Stimulated activated CD8-positive, alpha-beta memory T cell treated with anti-CD3 and anti-CD28 coated beads, Interleukin-15, amount 100 ng/mL, for 24 hours (primary cell): ENCODE measurements around the gene NCAM2.
"Not testable (repeated sequence)": the region's sequence is repeated elsewhere in the genome, so short reads cannot be mapped to it uniquely, and the experiment has no call there.

Source experiments
- DNase-seq: peaks from one replicate; pipeline ENCODE4 v3.0.0-alpha.2; 2020; ENCODE audit warnings: low read depth

NCAM2 gene

GRCh38 chr21:21103692-21104091 is 105.5 kb downstream of the NCAM2 start:
- DNase-seq, result no peak

- no peak for DNase-seq
These were observed 111.5 kb downstream of the NCAM2 start for GRCh38 chr21:21109736-21110135.

- DNase-seq, result no peak
These were observed 113.2 kb downstream of the NCAM2 start for GRCh38 chr21:21111309-21111920.

- DNase-seq, result no peak
These were observed 116.3 kb downstream of the NCAM2 start for GRCh38 chr21:21114461-21114860.

- no peak for DNase-seq
These were observed 120.9 kb downstream of the NCAM2 start for GRCh38 chr21:21119091-21119490.

GRCh38 chr21:21122680-21123079 is 124.5 kb downstream of the NCAM2 start:
- DNase-seq, result no peak

GRCh38 chr21:21132390-21132789 is 134.2 kb downstream of the NCAM2 start:
- DNase-seq, result no peak

- no peak for DNase-seq
These were observed 139.8 kb downstream of the NCAM2 start for GRCh38 chr21:21137986-21138385.

- no peak for DNase-seq
These were observed 148.6 kb downstream of the NCAM2 start for GRCh38 chr21:21146587-21147373.

- no peak for DNase-seq
These were observed 149.2 kb downstream of the NCAM2 start for GRCh38 chr21:21147374-21147745.

GRCh38 chr21:21148009-21148408 is 149.8 kb downstream of the NCAM2 start:
- DNase-seq, result no peak

GRCh38 chr21:21148514-21148913 is 150.3 kb downstream of the NCAM2 start:
- DNase-seq, result no peak

GRCh38 chr21:21149445-21149844 is 151.2 kb downstream of the NCAM2 start:
- not testable (repeated sequence) for DNase-seq

GRCh38 chr21:21151231-21151630 is 153.0 kb downstream of the NCAM2 start:
- DNase-seq, result no peak

GRCh38 chr21:21156397-21156796 is 158.2 kb downstream of the NCAM2 start:
- DNase-seq, result no peak

- DNase-seq, result no peak
These were observed 158.7 kb downstream of the NCAM2 start for GRCh38 chr21:21156957-21157356.

- DNase-seq, result no peak
These were observed 160.2 kb downstream of the NCAM2 start for GRCh38 chr21:21158376-21158918.

GRCh38 chr21:21159253-21159899 is 161.2 kb downstream of the NCAM2 start:
- no peak for DNase-seq

GRCh38 chr21:21162786-21163185 is 164.6 kb downstream of the NCAM2 start:
- DNase-seq, result no peak

- DNase-seq, result no peak
These were observed 165.7 kb downstream of the NCAM2 start for GRCh38 chr21:21163904-21164303.

- DNase-seq, result no peak
These were observed 166.9 kb downstream of the NCAM2 start for GRCh38 chr21:21165063-21165645.

GRCh38 chr21:21174676-21175075 is 176.5 kb downstream of the NCAM2 start:
- DNase-seq, result no peak
